Stomach (tissue), 4 donors: ENCODE measurements around the gene BMPR2.

Experiments used
- CTCF ChIP-seq, 7 experiments: fragments of 450-650 bp in 4 of 7; fragments of 200-600 bp in 3 of 7; sonication (generic) in 3 of 7; IDR thresholded peaks; one replicate each; pipeline ENCODE4 v1.5.1; 2016 to 2019; ENCODE audit warnings: antibody characterized with exemption in 7 of 7, control low read depth in 2 of 7, mild to moderate bottlenecking in 1 of 7
- EP300 ChIP-seq: sonication (generic); formaldehyde crosslinking; IDR thresholded peaks from one replicate; pipeline ENCODE4 v1.6.1; 2017; ENCODE audit warnings: antibody characterized with exemption
- POLR2A ChIP-seq, 4 donors: fragments of 450-650 bp; IDR thresholded peaks; one replicate each; pipeline ENCODE4 v1.6.1; 2016; ENCODE audit warnings: antibody characterized with exemption in 4 of 4, control low read depth in 2 of 4, mild to moderate bottlenecking in 1 of 4, moderate library complexity in 1 of 4
- POLR2AphosphoS5 ChIP-seq, 3 donors: sonication (generic); formaldehyde crosslinking; IDR thresholded peaks; one replicate each; pipeline ENCODE4 v1.6.1; 2016; ENCODE audit warnings: antibody characterized with exemption in 3 of 3

DNA sequence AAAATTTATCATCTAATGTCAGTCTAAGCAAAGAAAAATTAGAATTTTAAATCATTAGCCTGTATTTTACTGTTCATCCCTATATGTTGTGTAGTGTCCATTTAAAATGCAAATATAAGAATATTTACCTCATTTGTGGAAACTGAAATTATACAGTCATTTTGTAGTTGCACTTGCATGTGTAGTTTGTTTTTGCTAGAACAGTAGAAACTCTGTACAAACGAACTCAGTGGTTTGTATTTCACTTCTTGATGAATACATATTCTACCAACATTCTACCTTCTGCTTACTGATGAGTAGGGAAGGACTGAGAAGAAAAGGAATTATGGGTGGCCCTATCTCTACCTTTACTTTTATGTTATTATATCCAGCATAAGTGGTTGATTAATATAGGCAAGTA lies 29.7 kb downstream of the BMPR2 start:
- TF ChIP-seq CTCF (IDR thresholded peaks at IDR 0.05) = no peak
- no peak for TF ChIP-seq POLR2A (IDR thresholded peaks at IDR 0.05)
- no peak for TF ChIP-seq EP300
- no peak for TF ChIP-seq POLR2AphosphoS5 (IDR thresholded peaks at IDR 0.05)
